GM12878 (cell line): ENCODE data around the gene GOLGA5.
"Not testable (repeated sequence)": the region's sequence is repeated elsewhere in the genome, so short reads cannot be mapped to it uniquely, and the experiment has no call there.

Source experiments
- BHLHE40 ChIP-seq, 2 experiments: fragments of 450-650 bp in 1 of 2; IDR thresholded peaks; 2 replicates each; pipeline ENCODE4 v1.6.1; 2011 to 2017; ENCODE audit warnings: low read depth in 2 of 2, borderline replicate concordance in 1 of 2, improper control_type of control experiment in 1 of 2, low read length in 1 of 2, mild to moderate bottlenecking in 1 of 2
- GATAD2B ChIP-seq: fragments of 450-650 bp; conservative IDR thresholded peaks from 2 replicates; pipeline ENCODE4 v1.6.1; 2017; ENCODE audit warnings: low read depth, mild to moderate bottlenecking, moderate library complexity
- TF ChIP-seq, protein P1 (sequence below), 3 experiments: IDR thresholded peaks in 2 of 3; conservative IDR thresholded peaks in 1 of 3; 2 replicates each; pipeline ENCODE4 v1.5.1; 2011; ENCODE audit warnings: low read depth in 3 of 3, low read length in 3 of 3, mild to moderate bottlenecking in 3 of 3, control low read depth in 2 of 3, moderate library complexity in 2 of 3, inconsistent platforms in 1 of 3, mixed read lengths in 1 of 3; ENCODE audit not compliant: control insufficient read depth in 2 of 3, insufficient read depth in 1 of 3; ENCODE audit errors: extremely low read depth in 1 of 3

DNA sequence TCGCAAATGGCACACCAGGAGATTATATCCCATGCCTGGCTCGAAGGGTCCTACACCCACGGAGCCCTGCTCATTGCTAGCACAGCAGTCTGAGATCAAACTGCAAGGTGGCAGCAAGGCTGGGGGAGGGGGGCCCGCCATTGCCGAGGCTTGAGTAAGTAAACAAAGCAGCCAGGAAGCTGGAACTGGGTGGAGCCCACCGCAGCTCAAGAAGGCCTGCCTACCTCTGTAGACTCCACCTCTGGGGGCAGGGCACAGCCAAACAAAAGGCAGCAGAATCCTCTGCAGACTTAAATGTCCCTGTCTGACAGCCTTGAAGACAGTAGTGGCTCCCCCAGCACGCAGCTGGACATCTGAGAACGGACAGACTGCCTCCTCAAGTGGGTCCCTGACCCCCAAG lies 59.0 kb downstream of the GOLGA5 start:
- TF ChIP-seq, protein P1, sequence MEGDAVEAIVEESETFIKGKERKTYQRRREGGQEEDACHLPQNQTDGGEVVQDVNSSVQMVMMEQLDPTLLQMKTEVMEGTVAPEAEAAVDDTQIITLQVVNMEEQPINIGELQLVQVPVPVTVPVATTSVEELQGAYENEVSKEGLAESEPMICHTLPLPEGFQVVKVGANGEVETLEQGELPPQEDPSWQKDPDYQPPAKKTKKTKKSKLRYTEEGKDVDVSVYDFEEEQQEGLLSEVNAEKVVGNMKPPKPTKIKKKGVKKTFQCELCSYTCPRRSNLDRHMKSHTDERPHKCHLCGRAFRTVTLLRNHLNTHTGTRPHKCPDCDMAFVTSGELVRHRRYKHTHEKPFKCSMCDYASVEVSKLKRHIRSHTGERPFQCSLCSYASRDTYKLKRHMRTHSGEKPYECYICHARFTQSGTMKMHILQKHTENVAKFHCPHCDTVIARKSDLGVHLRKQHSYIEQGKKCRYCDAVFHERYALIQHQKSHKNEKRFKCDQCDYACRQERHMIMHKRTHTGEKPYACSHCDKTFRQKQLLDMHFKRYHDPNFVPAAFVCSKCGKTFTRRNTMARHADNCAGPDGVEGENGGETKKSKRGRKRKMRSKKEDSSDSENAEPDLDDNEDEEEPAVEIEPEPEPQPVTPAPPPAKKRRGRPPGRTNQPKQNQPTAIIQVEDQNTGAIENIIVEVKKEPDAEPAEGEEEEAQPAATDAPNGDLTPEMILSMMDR (IDR thresholded peaks at IDR 0.05 in 2 of 3, conservative IDR thresholded peaks at IDR 0.05 in 1 of 3; ENCODE audit: control insufficient read depth in 2 of 3, extremely low read depth in 1 of 3, insufficient read depth in 1 of 3, low read depth in 3 of 3, low read length in 3 of 3), result not testable (repeated sequence)
- not testable (repeated sequence) for TF ChIP-seq BHLHE40 (IDR thresholded peaks at IDR 0.05; ENCODE audit: borderline replicate concordance in 1 of 2, low read depth in 2 of 2, low read length in 1 of 2); GATAD2B
